GM13976 (cell line): ENCODE results near the gene NFIL3.
"Not testable (repeated sequence)": the region's sequence is repeated elsewhere in the genome, so short reads cannot be mapped to it uniquely, and the experiment has no call there.

Source experiments
- DNase-seq: peaks from one replicate; pipeline ENCODE4 v3.0.0; 2012; ENCODE audit warnings: low spot score
- CTCF ChIP-seq: IDR thresholded peaks from 2 replicates; pipeline ENCODE4 v1.5.1; 2012; ENCODE audit warnings: borderline replicate concordance, mild to moderate bottlenecking; ENCODE audit not compliant: insufficient read depth; ENCODE audit errors: extremely low read depth, missing control alignments, control extremely low read depth
- in situ Hi-C: fragments of 300-500 bp; cut with MboI; formaldehyde crosslinking; loops from one replicate; pipeline ENCODE4 v1.12.0; 2022; ENCODE audit warnings: low sequenced_read_pairs, mixed read lengths, inconsistent platforms; ENCODE audit not compliant: unreplicated experiment

Gene NFIL3

GRCh38 chr9:91386765-91387164 is 36.9 kb downstream of the NFIL3 start:
- no peak for DNase-seq
- TF ChIP-seq CTCF, result no peak
- in situ Hi-C loops, result no loop called here

GRCh38 chr9:91384954-91385353 is 38.7 kb downstream of the NFIL3 start:
- no peak for TF ChIP-seq CTCF
- DNase-seq, result no peak
- in situ Hi-C loops, result no loop called here

GRCh38 chr9:91383577-91383976 is 40.1 kb downstream of the NFIL3 start:
- in situ Hi-C loops, result no loop called here
- no peak for TF ChIP-seq CTCF

GRCh38 chr9:91382298-91382697 is 41.3 kb downstream of the NFIL3 start:
- no peak for TF ChIP-seq CTCF
- no peak for DNase-seq
- in situ Hi-C loops, result no loop called here

More at GRCh38 chr9:91383577-91383976, 40.1 kb downstream of the NFIL3 start:
- DNase-seq, result no peak

- DNase-seq, result no peak
- in situ Hi-C loops, result no loop called here
- no peak for TF ChIP-seq CTCF
Observed at GRCh38 chr9:91379426-91379825, 44.2 kb downstream of the NFIL3 start.

- in situ Hi-C loops, result no loop called here
Observed at GRCh38 chr9:91378695-91379127, 44.9 kb downstream of the NFIL3 start.

GRCh38 chr9:91378054-91378453 is 45.6 kb downstream of the NFIL3 start:
- DNase-seq, in situ Hi-C loops: not testable (repeated sequence)

More at GRCh38 chr9:91378695-91379127, 44.9 kb downstream of the NFIL3 start:
- no peak for TF ChIP-seq CTCF
- DNase-seq, result no peak
